ENCODE results near the gene SPOUT1.

SPOUT1 gene

GRCh38 chr9:128836509-128837145, 7.0 kb upstream of the SPOUT1 start:
- Histone ChIP-seq H3K4me3 (ENCODE audit: low read length) (no peak overlapping the region), H3K9me2 (replicated peaks; ENCODE audit: insufficient read depth, low read length) (no peaks in the 10 kb centered on the region), H3K36me3 (replicated peaks; ENCODE audit: insufficient read depth, low read length) (no peaks in the 10 kb centered on the region), H3K9ac (ENCODE audit: low read length) (no peak overlapping the region), H3K9me3 (replicated peaks; ENCODE audit: insufficient read depth, low read length) (no peaks in the 10 kb centered on the region), H3K4me2 (ENCODE audit: low read depth, low read length) (no peak overlapping the region), H3K27ac (ENCODE audit: low read length) (no peak overlapping the region), H2AFZ (ENCODE audit: low read length) (no peak overlapping the region), H3K4me1 (ENCODE audit: low read length) (no peaks in the 10 kb centered on the region), H3K79me2 (ENCODE audit: low read length) (no peaks in the 10 kb centered on the region), H3K27me3 (replicated peaks; ENCODE audit: insufficient read depth, low read length) (no peaks in the 10 kb centered on the region), H3F3A (ENCODE audit: insufficient read depth, low read length) (no peaks in the 10 kb centered on the region), H4K20me1 (ENCODE audit: insufficient read depth, low read length) (no peaks in the 10 kb centered on the region)
- TF ChIP-seq EZH2phosphoT487 (IDR thresholded peaks at IDR 0.05; ENCODE audit: low read length) (no peak), EZH2 (optimal IDR thresholded peaks at IDR 0.05; ENCODE audit: low read depth, low read length) (no peak)
- TF ChIP-seq, protein P1, sequence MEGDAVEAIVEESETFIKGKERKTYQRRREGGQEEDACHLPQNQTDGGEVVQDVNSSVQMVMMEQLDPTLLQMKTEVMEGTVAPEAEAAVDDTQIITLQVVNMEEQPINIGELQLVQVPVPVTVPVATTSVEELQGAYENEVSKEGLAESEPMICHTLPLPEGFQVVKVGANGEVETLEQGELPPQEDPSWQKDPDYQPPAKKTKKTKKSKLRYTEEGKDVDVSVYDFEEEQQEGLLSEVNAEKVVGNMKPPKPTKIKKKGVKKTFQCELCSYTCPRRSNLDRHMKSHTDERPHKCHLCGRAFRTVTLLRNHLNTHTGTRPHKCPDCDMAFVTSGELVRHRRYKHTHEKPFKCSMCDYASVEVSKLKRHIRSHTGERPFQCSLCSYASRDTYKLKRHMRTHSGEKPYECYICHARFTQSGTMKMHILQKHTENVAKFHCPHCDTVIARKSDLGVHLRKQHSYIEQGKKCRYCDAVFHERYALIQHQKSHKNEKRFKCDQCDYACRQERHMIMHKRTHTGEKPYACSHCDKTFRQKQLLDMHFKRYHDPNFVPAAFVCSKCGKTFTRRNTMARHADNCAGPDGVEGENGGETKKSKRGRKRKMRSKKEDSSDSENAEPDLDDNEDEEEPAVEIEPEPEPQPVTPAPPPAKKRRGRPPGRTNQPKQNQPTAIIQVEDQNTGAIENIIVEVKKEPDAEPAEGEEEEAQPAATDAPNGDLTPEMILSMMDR (IDR thresholded peaks at IDR 0.05; ENCODE audit: low read length) = no peak
- no peak for DNase-seq

- H3K79me2 ChIP-seq (ENCODE audit: low read length) = no peaks in the 10 kb centered on the region
- no peaks in the 10 kb centered on the region for H4K20me1 ChIP-seq (ENCODE audit: insufficient read depth, low read length)
- no peak overlapping the region for H3K27ac ChIP-seq (ENCODE audit: low read length)
- H2AFZ ChIP-seq (ENCODE audit: low read length) = no peak overlapping the region
- H3K4me2 ChIP-seq (ENCODE audit: low read depth, low read length) = no peak overlapping the region
- H3K9me2 ChIP-seq (replicated peaks; ENCODE audit: insufficient read depth, low read length) = no peaks in the 10 kb centered on the region
- H3K27me3 ChIP-seq (replicated peaks; ENCODE audit: insufficient read depth, low read length) = no peaks in the 10 kb centered on the region
- no peaks in the 10 kb centered on the region for H3K9me3 ChIP-seq (replicated peaks; ENCODE audit: insufficient read depth, low read length)
- H3K36me3 ChIP-seq (replicated peaks; ENCODE audit: insufficient read depth, low read length) = no peaks in the 10 kb centered on the region
- TF ChIP-seq, protein P1 (IDR thresholded peaks at IDR 0.05; ENCODE audit: low read length) = no peak
- no peak for TF ChIP-seq EZH2phosphoT487 (IDR thresholded peaks at IDR 0.05; ENCODE audit: low read length)
- TF ChIP-seq EZH2 (optimal IDR thresholded peaks at IDR 0.05; ENCODE audit: low read depth, low read length) = no peak
- H3F3A ChIP-seq (ENCODE audit: insufficient read depth, low read length) = no peaks in the 10 kb centered on the region
- H3K9ac ChIP-seq (ENCODE audit: low read length) = no peak overlapping the region
- no peaks in the 10 kb centered on the region for H3K4me1 ChIP-seq (ENCODE audit: low read length)
- H3K4me3 ChIP-seq (ENCODE audit: low read length) = no peak overlapping the region
- DNase-seq = no peak
Measured at GRCh38 chr9:128835246-128836210, 5.9 kb upstream of the SPOUT1 start.

GRCh38 chr9:128833696-128834095, 4.1 kb upstream of the SPOUT1 start:
- Histone ChIP-seq H3K4me2 (ENCODE audit: low read depth, low read length) (no peak overlapping the region), H3K27ac (ENCODE audit: low read length) (no peak overlapping the region), H3K9ac (ENCODE audit: low read length) (no peak overlapping the region), H2AFZ (ENCODE audit: low read length) (no peak overlapping the region), H3K4me1 (ENCODE audit: low read length) (0 out of 2 replicates have a peak, but pooled peaks cover 4% of the 10 kb centered on the region), H3F3A (ENCODE audit: insufficient read depth, low read length) (peaks cover 6% of the 10 kb centered on the region; the same call in 1 of the 2 replicates), H3K27me3 (replicated peaks; ENCODE audit: insufficient read depth, low read length) (no peaks in the 10 kb centered on the region), H3K36me3 (replicated peaks; ENCODE audit: insufficient read depth, low read length) (no peaks in the 10 kb centered on the region), H3K9me2 (replicated peaks; ENCODE audit: insufficient read depth, low read length) (no peaks in the 10 kb centered on the region), H4K20me1 (ENCODE audit: insufficient read depth, low read length) (no peaks in the 10 kb centered on the region), H3K4me3 (ENCODE audit: low read length) (no peak overlapping the region), H3K79me2 (ENCODE audit: low read length) (peaks cover 8% of the 10 kb centered on the region), H3K9me3 (replicated peaks; ENCODE audit: insufficient read depth, low read length) (no peaks in the 10 kb centered on the region)
- TF ChIP-seq EZH2phosphoT487 (IDR thresholded peaks at IDR 0.05; ENCODE audit: low read length) = no peak
- TF ChIP-seq, protein P1 (IDR thresholded peaks at IDR 0.05; ENCODE audit: low read length) = no peak
- no peak for TF ChIP-seq EZH2 (optimal IDR thresholded peaks at IDR 0.05; ENCODE audit: low read depth, low read length)
- DNase-seq = no peak

Data from MM.1S (cell line).